ENCODE data around the gene IFI35.

- TF ChIP-seq, protein P1, sequence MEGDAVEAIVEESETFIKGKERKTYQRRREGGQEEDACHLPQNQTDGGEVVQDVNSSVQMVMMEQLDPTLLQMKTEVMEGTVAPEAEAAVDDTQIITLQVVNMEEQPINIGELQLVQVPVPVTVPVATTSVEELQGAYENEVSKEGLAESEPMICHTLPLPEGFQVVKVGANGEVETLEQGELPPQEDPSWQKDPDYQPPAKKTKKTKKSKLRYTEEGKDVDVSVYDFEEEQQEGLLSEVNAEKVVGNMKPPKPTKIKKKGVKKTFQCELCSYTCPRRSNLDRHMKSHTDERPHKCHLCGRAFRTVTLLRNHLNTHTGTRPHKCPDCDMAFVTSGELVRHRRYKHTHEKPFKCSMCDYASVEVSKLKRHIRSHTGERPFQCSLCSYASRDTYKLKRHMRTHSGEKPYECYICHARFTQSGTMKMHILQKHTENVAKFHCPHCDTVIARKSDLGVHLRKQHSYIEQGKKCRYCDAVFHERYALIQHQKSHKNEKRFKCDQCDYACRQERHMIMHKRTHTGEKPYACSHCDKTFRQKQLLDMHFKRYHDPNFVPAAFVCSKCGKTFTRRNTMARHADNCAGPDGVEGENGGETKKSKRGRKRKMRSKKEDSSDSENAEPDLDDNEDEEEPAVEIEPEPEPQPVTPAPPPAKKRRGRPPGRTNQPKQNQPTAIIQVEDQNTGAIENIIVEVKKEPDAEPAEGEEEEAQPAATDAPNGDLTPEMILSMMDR (IDR thresholded peaks at IDR 0.05) = no peak
- TF ChIP-seq POLR2A (IDR thresholded peaks at IDR 0.05) = no peak
These were observed 15.1 kb upstream of the IFI35 start for GRCh38 chr17:42991471-42991870.

All from body of pancreas (tissue), 4 donors.